ENCODE data around the gene GPR12.

The GPR12 gene, protein sequence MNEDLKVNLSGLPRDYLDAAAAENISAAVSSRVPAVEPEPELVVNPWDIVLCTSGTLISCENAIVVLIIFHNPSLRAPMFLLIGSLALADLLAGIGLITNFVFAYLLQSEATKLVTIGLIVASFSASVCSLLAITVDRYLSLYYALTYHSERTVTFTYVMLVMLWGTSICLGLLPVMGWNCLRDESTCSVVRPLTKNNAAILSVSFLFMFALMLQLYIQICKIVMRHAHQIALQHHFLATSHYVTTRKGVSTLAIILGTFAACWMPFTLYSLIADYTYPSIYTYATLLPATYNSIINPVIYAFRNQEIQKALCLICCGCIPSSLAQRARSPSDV

GRCh38 chr13:26759907-26760831 is at the start of gene GPR12:
GPR12 (minus strand) TSS chr13:26760786; CDS start chr13:26759827, 959 bp downstream.
- H3K79me2 ChIP-seq (ENCODE audit: insufficient read depth, low read depth) = no peaks in the 10 kb centered on the region
- H3K9ac ChIP-seq = no peak within 1 kb of the TSS
- H3K4me3 ChIP-seq (IDR thresholded peaks at IDR 0.05; ENCODE audit: insufficient read depth, low read depth, low read length) = no peak within 1 kb of the TSS
- H4K20me1 ChIP-seq (ENCODE audit: insufficient read depth) = no peaks in the 10 kb centered on the region
- H3K36me3 ChIP-seq (ENCODE audit: insufficient read depth) = no peaks in the 10 kb centered on the region
- H3K27me3 ChIP-seq (ENCODE audit: insufficient read depth, low read depth) = no peaks in the 10 kb centered on the region
- H3K4me2 ChIP-seq = no peak within 1 kb of the TSS
- H3K27ac ChIP-seq = no peak within 1 kb of the TSS
- no peaks in the 10 kb centered on the region for H3K4me1 ChIP-seq (ENCODE audit: low read depth, poor library complexity, severe bottlenecking)
- no peak within 1 kb of the TSS for H2AFZ ChIP-seq (ENCODE audit: low read depth)
- no peak for TF ChIP-seq CTCF (conservative IDR thresholded peaks at IDR 0.05; ENCODE audit: low read depth, low read length)

GRCh38 chr13:26810095-26810494 is 49.5 kb upstream of the GPR12 start:
- Histone ChIP-seq H2AFZ (ENCODE audit: low read depth) (no peak overlapping the region), H3K9ac (no peak overlapping the region), H3K4me1 (ENCODE audit: low read depth, poor library complexity, severe bottlenecking) (no peaks in the 10 kb centered on the region), H3K4me3 (IDR thresholded peaks at IDR 0.05; ENCODE audit: insufficient read depth, low read depth, low read length) (no peak overlapping the region), H4K20me1 (ENCODE audit: insufficient read depth) (no peaks in the 10 kb centered on the region), H3K27ac (no peak overlapping the region), H3K27me3 (ENCODE audit: insufficient read depth, low read depth) (no peaks in the 10 kb centered on the region), H3K79me2 (ENCODE audit: insufficient read depth, low read depth) (no peaks in the 10 kb centered on the region), H3K36me3 (ENCODE audit: insufficient read depth) (no peaks in the 10 kb centered on the region), H3K4me2 (no peak overlapping the region)
- TF ChIP-seq CTCF (conservative IDR thresholded peaks at IDR 0.05; ENCODE audit: low read depth, low read length) = no peak

DNA sequence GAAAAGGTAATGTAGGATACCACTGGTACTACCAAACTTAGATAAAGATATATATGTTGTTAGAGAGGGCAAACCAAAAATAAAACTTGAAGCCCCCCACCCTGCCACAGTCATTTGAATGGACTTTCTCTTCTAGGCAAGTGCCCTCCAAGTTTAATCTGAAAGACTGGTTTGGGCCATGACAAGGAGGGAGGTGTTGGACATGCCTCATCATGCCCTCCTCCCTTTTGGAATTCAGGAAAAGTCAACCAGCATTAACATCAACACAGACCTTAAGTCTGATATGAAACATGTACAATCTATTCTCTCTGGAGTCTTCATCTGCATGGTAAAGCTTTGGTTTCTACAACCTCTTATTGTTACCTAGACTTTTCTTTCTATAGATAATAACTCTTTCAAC is 46.3 kb upstream of the GPR12 start:
- Histone ChIP-seq H3K36me3 (ENCODE audit: insufficient read depth) (no peaks in the 10 kb centered on the region), H3K4me1 (ENCODE audit: low read depth, poor library complexity, severe bottlenecking) (no peaks in the 10 kb centered on the region), H3K4me3 (IDR thresholded peaks at IDR 0.05; ENCODE audit: insufficient read depth, low read depth, low read length) (no peak overlapping the region), H2AFZ (ENCODE audit: low read depth) (no peak overlapping the region), H3K27ac (no peak overlapping the region), H3K4me2 (no peak overlapping the region), H4K20me1 (ENCODE audit: insufficient read depth) (no peaks in the 10 kb centered on the region), H3K9ac (no peak overlapping the region), H3K79me2 (ENCODE audit: insufficient read depth, low read depth) (no peaks in the 10 kb centered on the region), H3K27me3 (ENCODE audit: insufficient read depth, low read depth) (no peaks in the 10 kb centered on the region)
- TF ChIP-seq CTCF (conservative IDR thresholded peaks at IDR 0.05; ENCODE audit: low read depth, low read length) = no peak

- Histone ChIP-seq H3K27me3 (ENCODE audit: insufficient read depth, low read depth) (no peaks in the 10 kb centered on the region), H3K27ac (no peak overlapping the region), H3K9ac (no peak overlapping the region), H4K20me1 (ENCODE audit: insufficient read depth) (no peaks in the 10 kb centered on the region), H3K4me3 (IDR thresholded peaks at IDR 0.05; ENCODE audit: insufficient read depth, low read depth, low read length) (no peak overlapping the region), H3K4me1 (ENCODE audit: low read depth, poor library complexity, severe bottlenecking) (no peaks in the 10 kb centered on the region), H3K4me2 (no peak overlapping the region), H3K36me3 (ENCODE audit: insufficient read depth) (no peaks in the 10 kb centered on the region), H2AFZ (ENCODE audit: low read depth) (no peak overlapping the region), H3K79me2 (ENCODE audit: insufficient read depth, low read depth) (no peaks in the 10 kb centered on the region)
- TF ChIP-seq CTCF (conservative IDR thresholded peaks at IDR 0.05; ENCODE audit: low read depth, low read length) = no peak
Measured at GRCh38 chr13:26787961-26788360, 27.4 kb upstream of the GPR12 start.
